GM12878 (cell line): ENCODE measurements around the gene SLC6A11. TPM values are rescaled to one million over a fixed set of nuclear protein-coding genes. Genes with fewer than 3 reads are reported as not detected.

ENCODE experiments used
- ATAC-seq: fragments of 200-7000 bp; cut with Tn5 transposase; 3 replicates; pipeline ENCODE4 v1.9.1; 2020; ENCODE audit warnings: mild to moderate bottlenecking, moderate library complexity
- BruUV-seq: library from RNA; stranded (reverse); fragments of 400-500 nt; replicated peaks from 2 replicates; lab custom pipeline; 2021; lab: Mats Ljungman, UMichigan
- CTCF ChIA-PET: fragments of 300-600 bp; sonication (Branson Sonifier 250); formaldehyde crosslinking; extraction: SDS; loops from one replicate; lab custom pipeline; 2021; ENCODE audit warnings: inconsistent platforms; lab: Yijun Ruan, JAX
- POLR2A ChIA-PET: fragments of 350-600 bp; formaldehyde crosslinking; extraction: SDS; loops from one replicate; lab custom pipeline; 2021; ENCODE audit warnings: inconsistent platforms; lab: Charles Lee
- RAD21 ChIA-PET: fragments of 300-600 bp; sonication (Branson Sonifier 250); formaldehyde crosslinking; loops from one replicate; lab custom pipeline; 2023; ENCODE audit warnings: antibody characterized with exemption; ENCODE audit not compliant: unreplicated experiment; lab: Charles Lee
- SMC1A ChIA-PET: fragments of 300-600 bp; sonication (Branson Sonifier 250); formaldehyde crosslinking; loops from one replicate; lab custom pipeline; 2023; ENCODE audit not compliant: unreplicated experiment, uncharacterized antibody; lab: Charles Lee
- DNase-seq: peaks from one replicate; pipeline ENCODE4 v3.0.0-alpha.2; 2011; ENCODE audit warnings: low read depth, low spot score
- FAIRE-seq: peaks from 3 replicates; lab custom pipeline; 2011; peaks lifted over from hg19 to GRCh38; lab: Jason Lieb, UNC
- H2AFZ ChIP-seq: 2 replicates; pipeline ENCODE4 v1.6.0; 2011; ENCODE audit warnings: low read depth, low read length, control low read depth; ENCODE audit not compliant: control insufficient read depth
- H3K27ac ChIP-seq: 2 replicates; pipeline ENCODE4 v1.5.1; 2011; ENCODE audit warnings: control low read depth; ENCODE audit not compliant: control insufficient read depth, insufficient read depth
- H3K27me3 ChIP-seq, 2 experiments: replicated peaks in 1 of 2; 2 replicates each; pipeline versions ENCODE4 v1.6.0 to v1.6.1; 2011; ENCODE audit warnings: low read length in 1 of 2; ENCODE audit not compliant: control insufficient read depth in 2 of 2, insufficient read depth in 2 of 2
- H3K36me3 ChIP-seq, 2 experiments: 2 replicates each; pipeline ENCODE4 v1.5.1; 2011; ENCODE audit warnings: low read length in 1 of 2; ENCODE audit not compliant: control insufficient read depth in 2 of 2, insufficient read depth in 2 of 2
- H3K4me1 ChIP-seq: 2 replicates; pipeline ENCODE4 v1.6.1; 2011; ENCODE audit warnings: mild to moderate bottlenecking, low read length, moderate library complexity, mixed read lengths; ENCODE audit not compliant: control insufficient read depth, insufficient read depth
- H3K4me2 ChIP-seq: 2 replicates; pipeline ENCODE4 v1.6.0; 2011; ENCODE audit warnings: control low read depth; ENCODE audit not compliant: control insufficient read depth, insufficient read depth
- H3K4me3 ChIP-seq: fragments of 200-600 bp; sonication (generic); 2 replicates; pipeline ENCODE4 v1.5.1; 2016
- H3K79me2 ChIP-seq: 2 replicates; pipeline ENCODE4 v1.6.0; 2011; ENCODE audit warnings: low read length; ENCODE audit not compliant: control insufficient read depth, insufficient read depth
- H3K9ac ChIP-seq: 2 replicates; pipeline ENCODE4 v1.8.0; 2011; ENCODE audit warnings: low read length, control low read depth, mixed read lengths; ENCODE audit not compliant: control insufficient read depth, insufficient read depth
- H3K9me3 ChIP-seq: replicated peaks from 3 replicates; pipeline ENCODE4 v1.5.1; 2011; ENCODE audit warnings: mild to moderate bottlenecking, low read length; ENCODE audit not compliant: control insufficient read depth, insufficient read depth
- H4K20me1 ChIP-seq: 2 replicates; pipeline ENCODE4 v1.6.0; 2011; ENCODE audit not compliant: control insufficient read depth, insufficient read depth
- BACH1 ChIP-seq: fragments of 450-650 bp; IDR thresholded peaks from 2 replicates; pipeline ENCODE4 v1.6.1; 2017; ENCODE audit warnings: mild to moderate bottlenecking, borderline replicate concordance
- BCL11A ChIP-seq: IDR thresholded peaks from 2 replicates; pipeline ENCODE4 v1.6.1; 2011; ENCODE audit warnings: low read depth, low read length
- ELK1 ChIP-seq: IDR thresholded peaks from 2 replicates; pipeline ENCODE4 v1.6.1; 2012; ENCODE audit warnings: low read depth, low read length, improper control_type of control experiment
- GABPA ChIP-seq: IDR thresholded peaks from 2 replicates; pipeline ENCODE4 v1.6.1; 2014; ENCODE audit warnings: antibody characterized with exemption, low read depth, mild to moderate bottlenecking, inconsistent platforms
- NR2C1 ChIP-seq: fragments of 450-650 bp; IDR thresholded peaks from 2 replicates; pipeline ENCODE4 v1.6.1; 2017; ENCODE audit warnings: antibody characterized with exemption, mild to moderate bottlenecking, moderate library complexity
- POLR2A ChIP-seq: IDR thresholded peaks from 2 replicates; pipeline ENCODE4 v1.6.1; 2011; ENCODE audit warnings: low read depth, mild to moderate bottlenecking, low read length
- RELA ChIP-seq: fragments of 450-650 bp; IDR thresholded peaks from 2 replicates; pipeline ENCODE4 v1.8.0; 2014; ENCODE audit warnings: borderline replicate concordance; ENCODE audit not compliant: partially characterized antibody
- RUNX3 ChIP-seq: IDR thresholded peaks from 2 replicates; pipeline ENCODE4 v1.6.1; 2012; ENCODE audit warnings: low read length, inconsistent platforms
- ZNF687 ChIP-seq: fragments of 450-650 bp; IDR thresholded peaks from 2 replicates; pipeline ENCODE4 v1.6.1; 2017; ENCODE audit warnings: mild to moderate bottlenecking, moderate library complexity
- ZZZ3 ChIP-seq: IDR thresholded peaks from 2 replicates; pipeline ENCODE4 v1.6.1; 2011; ENCODE audit warnings: low read depth; ENCODE audit not compliant: control insufficient read depth, insufficient read length
- WGBS: methylation state at CpG from one replicate; pipeline ENCODE4 v1.1.6; 2016; ENCODE audit warnings: low lambda C conversion rate; ENCODE audit not compliant: insufficient replicate concordance, insufficient coverage; ENCODE audit errors: missing lambda C conversion rate; 5-methylcytosine and 5-hydroxymethylcytosine counted together
- in situ Hi-C: fragments of 300-500 bp; cut with MboI; formaldehyde crosslinking; loops from 9 replicates; pipeline ENCODE4 v1.14.3; 2018; ENCODE audit warnings: mixed read lengths
- intact Hi-C: fragments of 100-400 bp; cut with micrococcal nuclease; formaldehyde crosslinking; loops from one replicate; pipeline ENCODE4 v1.14.2; 2022; ENCODE audit not compliant: unreplicated experiment
- polyA plus RNA-seq, 11 experiments: library from polyadenylated mRNA; depleted of rRNA in 4 of 11; unstranded in 6 of 11; stranded (reverse) in 5 of 11; fragments of >200 nt; fragmentation: Nextera tagmentation in 4 of 11; fragmentation: Illumina TruSeq in 1 of 11; extraction: Ambion mirVana in 4 of 11; extraction: Trizol in 1 of 11; gene quantifications; 1 replicate in 1 of 11; 2 replicates in 10 of 11; pipeline versions ENCODE4 v1.2.1 to v1.2.3, GENCODE V29; 2011 to 2016; ENCODE audit warnings: inconsistent platforms in 2 of 11, missing spikeins in 2 of 11, low read depth in 1 of 11
- total RNA-seq, 4 experiments: library from RNA; depleted of rRNA in 3 of 4; stranded (reverse); fragments of >200 nt in 3 of 4; fragmentation: Illumina TruSeq in 1 of 4; extraction: Trizol in 1 of 4; gene quantifications; 2 replicates each; pipeline versions ENCODE4 v1.2.1 to v1.2.3, GENCODE V29; 2013 to 2021
- TF ChIP-seq, protein P1 (sequence below): fragments of 450-650 bp; conservative IDR thresholded peaks from 2 replicates; pipeline ENCODE4 v1.6.1; 2017; ENCODE audit warnings: mild to moderate bottlenecking, moderate library complexity

SLC6A11 gene
- total and polyA plus RNA-seq, 10 of the 15 experiments (the other 5 are each of a cell fraction or from before 2014, with no cell fraction given): not detected

- no peak overlapping the region for H2AFZ ChIP-seq
- TF ChIP-seq POLR2A (no peak), BACH1 (no peak), ZNF687 (no peak), RUNX3 (no peak), BCL11A (no peak), NR2C1 (no peak), GABPA (no peak), ELK1 (no peak), RELA (no peak), ZZZ3 (no peak)
- TF ChIP-seq, protein P1, sequence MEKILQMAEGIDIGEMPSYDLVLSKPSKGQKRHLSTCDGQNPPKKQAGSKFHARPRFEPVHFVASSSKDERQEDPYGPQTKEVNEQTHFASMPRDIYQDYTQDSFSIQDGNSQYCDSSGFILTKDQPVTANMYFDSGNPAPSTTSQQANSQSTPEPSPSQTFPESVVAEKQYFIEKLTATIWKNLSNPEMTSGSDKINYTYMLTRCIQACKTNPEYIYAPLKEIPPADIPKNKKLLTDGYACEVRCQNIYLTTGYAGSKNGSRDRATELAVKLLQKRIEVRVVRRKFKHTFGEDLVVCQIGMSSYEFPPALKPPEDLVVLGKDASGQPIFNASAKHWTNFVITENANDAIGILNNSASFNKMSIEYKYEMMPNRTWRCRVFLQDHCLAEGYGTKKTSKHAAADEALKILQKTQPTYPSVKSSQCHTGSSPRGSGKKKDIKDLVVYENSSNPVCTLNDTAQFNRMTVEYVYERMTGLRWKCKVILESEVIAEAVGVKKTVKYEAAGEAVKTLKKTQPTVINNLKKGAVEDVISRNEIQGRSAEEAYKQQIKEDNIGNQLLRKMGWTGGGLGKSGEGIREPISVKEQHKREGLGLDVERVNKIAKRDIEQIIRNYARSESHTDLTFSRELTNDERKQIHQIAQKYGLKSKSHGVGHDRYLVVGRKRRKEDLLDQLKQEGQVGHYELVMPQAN: no peak
- TF ChIP-seq, all 136 proteins: peak for 0
- Histone ChIP-seq H3K36me3 (no peaks in the 10 kb centered on the region), H3K9ac (no peak overlapping the region), H3K9me3 (no peaks in the 10 kb centered on the region), H3K79me2 (no peaks in the 10 kb centered on the region), H3K27me3 (no peaks in the 10 kb centered on the region; a peak in 1 of 4 replicates), H4K20me1 (no peaks in the 10 kb centered on the region), H3K27ac (no peak overlapping the region), H3K4me2 (no peak overlapping the region), H3K4me1 (no peaks in the 10 kb centered on the region), H3K4me3 (no peak overlapping the region)
- FAIRE-seq: no peak
- ChIA-PET SMC1A (no interaction called here), POLR2A (no interaction called here), CTCF (no interaction called here), RAD21 (no interaction called here)
- intact Hi-C loops: no loop called here
- BruUV-seq: no TSS peak
- DNase-seq: no peak
- no peak for ATAC-seq
- in situ Hi-C loops: no loop called here
- WGBS: 26% methylated on average over 3 of the region's 3 CpGs
These were observed 5.7 kb upstream of the SLC6A11 start for GRCh38 chr3:10810376-10810775.
